HEK293 (cell line): ENCODE results near the gene IQCB1.

Source experiments
- CTCF ChIA-PET: fragments of 350-600 bp; formaldehyde crosslinking; extraction: SDS; loops from one replicate; lab custom pipeline; 2021; ENCODE audit warnings: antibody characterized with exemption; lab: Yijun Ruan, JAX
- POLR2A ChIA-PET: fragments of 300-600 bp; formaldehyde crosslinking; extraction: SDS; loops from one replicate; lab custom pipeline; 2020; ENCODE audit warnings: antibody characterized with exemption, inconsistent platforms; lab: Yijun Ruan, JAX
- H3K27ac ChIP-seq: fragments of 200-500 bp; sonication (Bioruptor generic); 2 replicates; pipeline ENCODE4 v1.5.1; 2014; ENCODE audit warnings: low read depth, low read length, control low read depth, inconsistent platforms; ENCODE audit errors: extremely low read depth
- H3K36me3 ChIP-seq, 2 experiments: fragments of 200-500 bp in 1 of 2; sonication (Bioruptor generic) in 1 of 2; 1 replicate in 1 of 2; 2 replicates in 1 of 2; pipeline ENCODE4 v1.5.1; 2014 to 2017; ENCODE audit warnings: inconsistent platforms in 2 of 2, low read length in 2 of 2; ENCODE audit not compliant: control insufficient read depth in 2 of 2, insufficient read depth in 1 of 2
- H3K4me1 ChIP-seq: fragments of 200-500 bp; sonication (Bioruptor generic); 2 replicates; pipeline ENCODE4 v1.5.1; 2014; ENCODE audit warnings: mild to moderate bottlenecking, low read length, inconsistent platforms; ENCODE audit not compliant: control insufficient read depth, insufficient read depth
- H3K4me3 ChIP-seq: 2 replicates; pipeline ENCODE4 v1.5.1; 2011; ENCODE audit warnings: low read depth, mild to moderate bottlenecking, control low read depth, low read length, moderate library complexity
- H3K9me3 ChIP-seq: fragments of 200-500 bp; sonication (Bioruptor generic); 2 replicates; pipeline ENCODE4 v1.5.1; 2014; ENCODE audit warnings: low read depth, low read length, inconsistent platforms; ENCODE audit not compliant: control insufficient read depth, insufficient read depth
- BCL11B ChIP-seq: fragments of 450-650 bp; formaldehyde crosslinking; IDR thresholded peaks from 2 replicates; pipeline ENCODE4 v1.5.1; 2016; ENCODE audit warnings: low read depth, missing biosample characterization, missing genetic modification characterization
- HOXC10 ChIP-seq: sonication (generic); formaldehyde crosslinking; IDR thresholded peaks from 2 replicates; pipeline ENCODE4 v1.8.1; 2023; ENCODE audit warnings: mild to moderate bottlenecking, missing genetic modification reagents
- KLF10 ChIP-seq: fragments of 450-650 bp; IDR thresholded peaks from 2 replicates; pipeline ENCODE4 v1.5.1; 2018; ENCODE audit warnings: missing biosample characterization, mild to moderate bottlenecking, missing genetic modification characterization
- SCRT2 ChIP-seq: fragments of 450-650 bp; formaldehyde crosslinking; IDR thresholded peaks from 2 replicates; pipeline ENCODE4 v1.5.1; 2016; ENCODE audit warnings: missing biosample characterization, missing genetic modification characterization
- SP7 ChIP-seq: fragments of 450-650 bp; formaldehyde crosslinking; IDR thresholded peaks from 2 replicates; pipeline ENCODE4 v1.5.1; 2016; ENCODE audit warnings: missing biosample characterization, missing genetic modification characterization
- ZFP3 ChIP-seq: fragments of 450-650 bp; formaldehyde crosslinking; IDR thresholded peaks from 2 replicates; pipeline ENCODE4 v1.5.1; 2016; ENCODE audit warnings: low read depth, missing biosample characterization, missing genetic modification characterization
- ZNF140 ChIP-seq: fragments of 450-650 bp; formaldehyde crosslinking; IDR thresholded peaks from 2 replicates; pipeline ENCODE4 v1.5.1; 2016; ENCODE audit warnings: missing biosample characterization, missing genetic modification characterization
- ZNF146 ChIP-seq: fragments of 450-650 bp; formaldehyde crosslinking; IDR thresholded peaks from 2 replicates; pipeline ENCODE4 v1.5.1; 2016; ENCODE audit warnings: missing biosample characterization, missing genetic modification characterization
- ZNF155 ChIP-seq: fragments of 450-650 bp; formaldehyde crosslinking; IDR thresholded peaks from 2 replicates; pipeline ENCODE4 v1.5.1; 2016; ENCODE audit warnings: missing biosample characterization, missing genetic modification characterization
- ZNF169 ChIP-seq: fragments of 450-650 bp; formaldehyde crosslinking; IDR thresholded peaks from 2 replicates; pipeline ENCODE4 v1.5.1; 2016; ENCODE audit warnings: missing biosample characterization, missing genetic modification characterization
- ZNF23 ChIP-seq: fragments of 450-650 bp; formaldehyde crosslinking; IDR thresholded peaks from 2 replicates; pipeline ENCODE4 v1.5.1; 2016; ENCODE audit warnings: missing biosample characterization, missing genetic modification characterization, borderline replicate concordance
- ZNF24 ChIP-seq: fragments of 450-650 bp; formaldehyde crosslinking; IDR thresholded peaks from 2 replicates; pipeline ENCODE4 v1.5.1; 2016; ENCODE audit warnings: missing biosample characterization, missing genetic modification characterization
- ZNF274 ChIP-seq, 2 experiments: fragments of 200-500 bp in 1 of 2; fragments of 450-650 bp in 1 of 2; sonication (Bioruptor generic) in 1 of 2; formaldehyde crosslinking in 1 of 2; IDR thresholded peaks; 2 replicates each; pipeline versions ENCODE4 v1.5.1 to v1.6.1; 2014 to 2016; ENCODE audit warnings: borderline replicate concordance in 1 of 2, inconsistent platforms in 1 of 2, low read length in 1 of 2, missing biosample characterization in 1 of 2, missing genetic modification characterization in 1 of 2
- ZNF433 ChIP-seq: fragments of 450-650 bp; formaldehyde crosslinking; IDR thresholded peaks from 2 replicates; pipeline ENCODE4 v1.5.1; 2016; ENCODE audit warnings: missing biosample characterization, missing genetic modification characterization, low read depth
- ZNF549 ChIP-seq: fragments of 450-650 bp; IDR thresholded peaks from 2 replicates; pipeline ENCODE4 v1.5.1; 2018; ENCODE audit warnings: missing biosample characterization, missing genetic modification characterization, mild to moderate bottlenecking, inconsistent platforms, moderate library complexity
- ZSCAN23 ChIP-seq: fragments of 450-650 bp; formaldehyde crosslinking; IDR thresholded peaks from 2 replicates; pipeline ENCODE4 v1.5.1; 2016; ENCODE audit warnings: missing biosample characterization, missing genetic modification characterization
- TF ChIP-seq, protein P1 (sequence below): fragments of 450-650 bp; formaldehyde crosslinking; IDR thresholded peaks from 2 replicates; pipeline ENCODE4 v1.5.1; 2016; ENCODE audit warnings: missing biosample characterization, missing genetic modification characterization
- TF ChIP-seq, protein P2 (sequence below): fragments of 450-650 bp; formaldehyde crosslinking; IDR thresholded peaks from 2 replicates; pipeline ENCODE4 v1.5.1; 2016; ENCODE audit warnings: missing biosample characterization, missing genetic modification characterization
- TF ChIP-seq, protein P3 (sequence below): fragments of 450-650 bp; formaldehyde crosslinking; IDR thresholded peaks from 2 replicates; pipeline ENCODE4 v1.5.1; 2017; ENCODE audit warnings: missing biosample characterization, missing genetic modification characterization

Gene IQCB1

DNA sequence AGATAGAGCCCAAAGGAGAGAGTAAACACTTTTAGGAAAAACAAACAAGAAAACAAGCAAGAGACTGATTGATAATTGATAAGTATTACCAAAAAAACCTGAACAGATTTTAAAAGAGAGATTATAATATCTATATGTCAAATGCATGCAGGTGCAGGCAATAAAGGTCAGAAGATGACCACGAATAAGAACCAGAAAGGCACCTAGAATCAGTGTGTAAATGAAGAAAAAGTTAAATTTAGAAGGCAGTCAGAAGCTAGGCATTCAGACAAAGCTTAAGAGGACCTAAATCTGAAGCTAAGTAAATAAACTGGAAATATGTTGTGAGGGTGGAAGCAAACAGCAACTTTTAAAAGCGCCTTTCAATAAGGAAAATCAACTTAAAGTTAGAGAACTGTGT is 16.3 kb downstream of the IQCB1 start:
- H3K36me3 ChIP-seq: peaks cover 5 to 59% of the 10 kb centered on the region in 2 experiments

DNA sequence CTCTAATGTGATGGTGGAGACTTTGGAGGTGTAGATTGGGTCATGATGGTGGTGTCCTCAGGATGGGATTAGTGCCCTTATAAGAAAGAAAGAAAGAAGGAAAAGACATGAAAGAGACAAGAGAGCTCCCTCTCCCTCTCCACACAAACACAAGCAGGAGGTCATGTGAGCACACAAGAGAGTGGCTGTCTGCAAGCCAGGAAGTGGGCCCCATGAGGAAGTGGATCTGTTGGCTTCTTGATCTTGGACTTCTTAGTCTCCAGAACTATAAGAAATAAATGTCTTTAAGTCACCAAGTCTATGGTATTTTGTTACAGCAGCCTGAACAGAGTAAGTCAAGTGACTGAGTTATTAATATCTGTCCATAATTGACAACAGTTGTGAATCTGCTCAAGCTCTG is 17.1 kb downstream of the IQCB1 start:
- ChIA-PET POLR2A (no interaction called here), CTCF (interaction anchor here (0.6 to 0.7 kb wide), 2 partner anchors 16 to 468 kb away, joined by 3 read pairs; no protein-coding TSS in a partner anchor)
- H3K36me3 ChIP-seq: peaks cover under 1 to 51% of the 10 kb centered on the region in 2 experiments
- no peak for TF ChIP-seq ZNF169 (tag by site-specific recombination)
- TF ChIP-seq ZNF155: no peak
- no peak for TF ChIP-seq HOXC10 (CRISPR knock-in tag)
- TF ChIP-seq ZNF433 (tag by site-specific recombination): no peak
- TF ChIP-seq, protein P1, sequence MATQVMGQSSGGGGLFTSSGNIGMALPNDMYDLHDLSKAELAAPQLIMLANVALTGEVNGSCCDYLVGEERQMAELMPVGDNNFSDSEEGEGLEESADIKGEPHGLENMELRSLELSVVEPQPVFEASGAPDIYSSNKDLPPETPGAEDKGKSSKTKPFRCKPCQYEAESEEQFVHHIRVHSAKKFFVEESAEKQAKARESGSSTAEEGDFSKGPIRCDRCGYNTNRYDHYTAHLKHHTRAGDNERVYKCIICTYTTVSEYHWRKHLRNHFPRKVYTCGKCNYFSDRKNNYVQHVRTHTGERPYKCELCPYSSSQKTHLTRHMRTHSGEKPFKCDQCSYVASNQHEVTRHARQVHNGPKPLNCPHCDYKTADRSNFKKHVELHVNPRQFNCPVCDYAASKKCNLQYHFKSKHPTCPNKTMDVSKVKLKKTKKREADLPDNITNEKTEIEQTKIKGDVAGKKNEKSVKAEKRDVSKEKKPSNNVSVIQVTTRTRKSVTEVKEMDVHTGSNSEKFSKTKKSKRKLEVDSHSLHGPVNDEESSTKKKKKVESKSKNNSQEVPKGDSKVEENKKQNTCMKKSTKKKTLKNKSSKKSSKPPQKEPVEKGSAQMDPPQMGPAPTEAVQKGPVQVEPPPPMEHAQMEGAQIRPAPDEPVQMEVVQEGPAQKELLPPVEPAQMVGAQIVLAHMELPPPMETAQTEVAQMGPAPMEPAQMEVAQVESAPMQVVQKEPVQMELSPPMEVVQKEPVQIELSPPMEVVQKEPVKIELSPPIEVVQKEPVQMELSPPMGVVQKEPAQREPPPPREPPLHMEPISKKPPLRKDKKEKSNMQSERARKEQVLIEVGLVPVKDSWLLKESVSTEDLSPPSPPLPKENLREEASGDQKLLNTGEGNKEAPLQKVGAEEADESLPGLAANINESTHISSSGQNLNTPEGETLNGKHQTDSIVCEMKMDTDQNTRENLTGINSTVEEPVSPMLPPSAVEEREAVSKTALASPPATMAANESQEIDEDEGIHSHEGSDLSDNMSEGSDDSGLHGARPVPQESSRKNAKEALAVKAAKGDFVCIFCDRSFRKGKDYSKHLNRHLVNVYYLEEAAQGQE (tag by site-specific recombination): no peak
- TF ChIP-seq BCL11B (tag by site-specific recombination): no peak
- TF ChIP-seq SP7: no peak
- TF ChIP-seq ZNF274 (IDR thresholded peaks at IDR 0.05; ENCODE audit: low read length): no peak
- no peak for TF ChIP-seq ZNF274 (tag by site-specific recombination; IDR thresholded peaks at IDR 0.05; ENCODE audit: borderline replicate concordance)
- TF ChIP-seq ZSCAN23 (tag by site-specific recombination): no peak
- TF ChIP-seq ZNF24 (tag by site-specific recombination): no peak
- no peak for TF ChIP-seq ZNF140 (tag by site-specific recombination)
- no peak for TF ChIP-seq ZNF146
- no peak for TF ChIP-seq ZNF549 (tag by site-specific recombination)
- no peak for TF ChIP-seq ZNF23 (tag by site-specific recombination)
- TF ChIP-seq, protein P2, sequence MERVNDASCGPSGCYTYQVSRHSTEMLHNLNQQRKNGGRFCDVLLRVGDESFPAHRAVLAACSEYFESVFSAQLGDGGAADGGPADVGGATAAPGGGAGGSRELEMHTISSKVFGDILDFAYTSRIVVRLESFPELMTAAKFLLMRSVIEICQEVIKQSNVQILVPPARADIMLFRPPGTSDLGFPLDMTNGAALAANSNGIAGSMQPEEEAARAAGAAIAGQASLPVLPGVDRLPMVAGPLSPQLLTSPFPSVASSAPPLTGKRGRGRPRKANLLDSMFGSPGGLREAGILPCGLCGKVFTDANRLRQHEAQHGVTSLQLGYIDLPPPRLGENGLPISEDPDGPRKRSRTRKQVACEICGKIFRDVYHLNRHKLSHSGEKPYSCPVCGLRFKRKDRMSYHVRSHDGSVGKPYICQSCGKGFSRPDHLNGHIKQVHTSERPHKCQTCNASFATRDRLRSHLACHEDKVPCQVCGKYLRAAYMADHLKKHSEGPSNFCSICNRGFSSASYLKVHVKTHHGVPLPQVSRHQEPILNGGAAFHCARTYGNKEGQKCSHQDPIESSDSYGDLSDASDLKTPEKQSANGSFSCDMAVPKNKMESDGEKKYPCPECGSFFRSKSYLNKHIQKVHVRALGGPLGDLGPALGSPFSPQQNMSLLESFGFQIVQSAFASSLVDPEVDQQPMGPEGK (tag by site-specific recombination): no peak
- TF ChIP-seq, protein P3, sequence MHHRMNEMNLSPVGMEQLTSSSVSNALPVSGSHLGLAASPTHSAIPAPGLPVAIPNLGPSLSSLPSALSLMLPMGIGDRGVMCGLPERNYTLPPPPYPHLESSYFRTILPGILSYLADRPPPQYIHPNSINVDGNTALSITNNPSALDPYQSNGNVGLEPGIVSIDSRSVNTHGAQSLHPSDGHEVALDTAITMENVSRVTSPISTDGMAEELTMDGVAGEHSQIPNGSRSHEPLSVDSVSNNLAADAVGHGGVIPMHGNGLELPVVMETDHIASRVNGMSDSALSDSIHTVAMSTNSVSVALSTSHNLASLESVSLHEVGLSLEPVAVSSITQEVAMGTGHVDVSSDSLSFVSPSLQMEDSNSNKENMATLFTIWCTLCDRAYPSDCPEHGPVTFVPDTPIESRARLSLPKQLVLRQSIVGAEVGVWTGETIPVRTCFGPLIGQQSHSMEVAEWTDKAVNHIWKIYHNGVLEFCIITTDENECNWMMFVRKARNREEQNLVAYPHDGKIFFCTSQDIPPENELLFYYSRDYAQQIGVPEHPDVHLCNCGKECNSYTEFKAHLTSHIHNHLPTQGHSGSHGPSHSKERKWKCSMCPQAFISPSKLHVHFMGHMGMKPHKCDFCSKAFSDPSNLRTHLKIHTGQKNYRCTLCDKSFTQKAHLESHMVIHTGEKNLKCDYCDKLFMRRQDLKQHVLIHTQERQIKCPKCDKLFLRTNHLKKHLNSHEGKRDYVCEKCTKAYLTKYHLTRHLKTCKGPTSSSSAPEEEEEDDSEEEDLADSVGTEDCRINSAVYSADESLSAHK (tag by site-specific recombination): no peak
- no peaks in the 10 kb centered on the region for H3K9me3 ChIP-seq
- no peak overlapping the region for H3K4me3 ChIP-seq
- no peaks in the 10 kb centered on the region for H3K4me1 ChIP-seq
- no peak overlapping the region for H3K27ac ChIP-seq

More for the DNA sequence above, 16.3 kb downstream of the IQCB1 start:
- no peaks in the 10 kb centered on the region for H3K4me1 ChIP-seq
- ChIA-PET CTCF (interaction anchor here (0.6 to 0.7 kb wide), 2 partner anchors 16 to 467 kb away, joined by 3 read pairs; partner anchors contain the start of genes EAF2 and IQCB1), POLR2A (no interaction called here)
- H3K27ac ChIP-seq: no peak overlapping the region
- H3K4me3 ChIP-seq: no peak overlapping the region
- H3K9me3 ChIP-seq: no peaks in the 10 kb centered on the region
- no peak for TF ChIP-seq KLF10 (tag by site-specific recombination)
- TF ChIP-seq ZFP3: no peak
- no peak for TF ChIP-seq SCRT2
